HuH-7 (cell line): ENCODE measurements around the gene ROS1.
"Not testable (repeated sequence)": the region's sequence is repeated elsewhere in the genome, so short reads cannot be mapped to it uniquely, and the experiment has no call there.

Experiments used
- DNase-seq: peaks from one replicate; pipeline ENCODE4 v3.0.0; 2011; ENCODE audit warnings: low spot score

Gene ROS1

DNA sequence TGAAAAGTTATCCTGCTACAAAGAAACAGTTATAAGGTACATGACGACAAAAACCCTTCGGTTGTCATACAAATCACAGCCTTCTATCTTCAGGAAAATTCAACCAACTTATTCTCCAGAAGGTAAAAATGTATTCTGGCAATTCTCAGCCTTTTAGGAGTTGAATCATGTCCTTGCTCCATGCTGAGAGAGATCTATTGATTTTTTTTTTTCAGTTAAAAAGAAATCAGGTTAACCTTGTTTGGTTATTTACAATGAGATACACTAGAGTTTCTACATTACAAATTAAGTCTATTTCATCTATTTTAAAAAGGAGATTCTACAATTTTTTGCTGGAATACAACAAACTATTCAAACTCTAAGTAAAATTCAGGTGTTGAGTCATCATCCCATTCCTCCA lies 45.4 kb downstream of the ROS1 start:
- DNase-seq: no peak

DNA sequence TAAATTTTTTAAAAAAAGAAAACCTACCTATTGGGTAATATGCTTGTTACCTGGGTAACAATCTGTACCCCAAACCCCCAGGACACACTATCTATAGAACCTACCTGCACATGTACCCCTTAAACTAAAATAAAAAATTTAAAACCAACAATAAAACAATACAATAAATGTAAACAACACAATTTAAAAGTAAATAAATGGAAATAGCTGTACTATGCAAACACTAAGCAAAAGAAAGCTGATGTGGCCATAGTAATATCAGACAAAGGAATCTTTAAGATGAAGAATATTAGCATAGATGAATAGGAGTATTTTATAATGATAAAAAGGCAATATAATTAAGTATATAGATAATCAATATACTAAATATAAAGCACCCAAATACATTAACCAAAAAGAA lies 50.3 kb downstream of the ROS1 start:
- no peak for DNase-seq

- no peak for DNase-seq
Observed at GRCh38 chr6:117373211-117373813, 52.4 kb downstream of the ROS1 start.

DNA sequence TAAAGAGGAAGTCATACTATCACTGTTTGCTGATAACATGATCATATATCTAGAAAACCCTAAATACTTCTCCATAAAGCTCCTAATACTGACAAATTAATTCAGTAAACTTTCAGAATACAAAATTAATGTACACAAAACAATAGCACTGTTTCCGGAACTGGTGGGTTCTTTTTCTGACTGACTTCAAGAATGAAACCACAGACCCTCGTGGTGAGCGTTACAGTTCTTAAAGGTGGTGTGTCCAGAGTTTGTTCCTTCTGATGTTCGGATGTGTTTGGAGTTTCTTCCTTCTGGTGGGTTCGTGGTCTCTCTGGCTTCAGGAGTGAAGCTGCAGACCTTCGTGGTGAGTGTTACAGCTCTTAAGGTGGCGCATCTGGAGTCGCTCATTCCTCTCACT lies 53.5 kb downstream of the ROS1 start:
- DNase-seq: not testable (repeated sequence)

- DNase-seq: no peak
Observed at GRCh38 chr6:117371492-117371891, 54.2 kb downstream of the ROS1 start.

DNA sequence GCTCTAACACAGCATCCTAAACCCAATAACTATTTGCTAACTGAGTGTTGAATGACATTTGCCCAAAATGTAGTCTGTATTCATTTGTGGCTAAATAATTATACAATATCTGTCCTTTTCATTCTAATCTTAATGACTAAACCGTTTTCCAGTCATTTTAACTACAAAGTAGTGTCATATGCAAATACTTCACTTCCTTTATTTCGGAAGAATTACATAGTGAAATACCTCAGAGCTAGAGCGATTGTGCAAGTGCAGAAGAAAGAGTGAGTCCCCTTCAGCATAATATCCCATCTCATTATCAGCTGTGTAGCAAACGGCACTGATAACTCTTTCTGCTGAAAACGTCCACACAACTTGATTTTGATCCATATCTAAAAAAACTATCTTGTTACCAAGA lies 66.2 kb downstream of the ROS1 start:
- no peak for DNase-seq

DNA sequence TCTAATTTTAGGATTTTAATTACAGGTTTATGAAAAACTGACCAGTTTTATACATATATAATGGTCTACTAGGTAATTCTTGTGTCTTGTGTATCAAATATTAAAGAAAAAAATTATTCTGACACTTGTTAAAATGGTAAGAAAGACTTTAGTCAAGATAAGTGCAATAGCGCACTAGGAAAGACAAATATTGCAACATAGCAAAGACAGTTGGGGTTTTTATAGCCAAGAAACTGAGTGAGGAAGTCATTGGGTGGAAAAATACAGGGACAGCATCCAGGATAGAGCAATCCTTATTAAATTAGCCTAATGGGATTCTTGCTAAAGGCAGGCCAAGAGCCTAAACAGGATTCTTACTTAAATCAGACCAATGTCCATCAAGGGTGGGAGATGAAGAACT lies 71.1 kb downstream of the ROS1 start:
- DNase-seq: no peak

GRCh38 chr6:117352466-117353081 lies 73.2 kb downstream of the ROS1 start:
- peak; percentile 34 for DNase-seq

GRCh38 chr6:117351521-117351920 lies 74.2 kb downstream of the ROS1 start:
- no peak for DNase-seq

- DNase-seq: no peak
Observed at GRCh38 chr6:117346142-117346930, 79.4 kb downstream of the ROS1 start.

DNA sequence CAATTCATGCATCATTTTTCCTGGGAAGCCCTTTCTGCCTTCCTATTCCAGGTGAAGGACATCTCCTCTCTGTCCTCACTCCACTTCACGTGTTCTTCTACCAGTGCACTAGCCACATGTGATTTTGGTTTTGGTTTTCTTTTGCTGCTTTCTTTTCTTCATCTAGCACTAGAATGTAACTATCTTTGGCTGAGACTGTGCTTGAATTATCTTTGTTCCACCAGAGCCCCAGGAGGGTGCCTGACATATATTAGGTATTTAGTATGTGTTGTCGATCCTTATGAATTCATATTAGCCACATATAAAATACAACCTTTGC lies 80.5 kb downstream of the ROS1 start:
- no peak for DNase-seq

DNA sequence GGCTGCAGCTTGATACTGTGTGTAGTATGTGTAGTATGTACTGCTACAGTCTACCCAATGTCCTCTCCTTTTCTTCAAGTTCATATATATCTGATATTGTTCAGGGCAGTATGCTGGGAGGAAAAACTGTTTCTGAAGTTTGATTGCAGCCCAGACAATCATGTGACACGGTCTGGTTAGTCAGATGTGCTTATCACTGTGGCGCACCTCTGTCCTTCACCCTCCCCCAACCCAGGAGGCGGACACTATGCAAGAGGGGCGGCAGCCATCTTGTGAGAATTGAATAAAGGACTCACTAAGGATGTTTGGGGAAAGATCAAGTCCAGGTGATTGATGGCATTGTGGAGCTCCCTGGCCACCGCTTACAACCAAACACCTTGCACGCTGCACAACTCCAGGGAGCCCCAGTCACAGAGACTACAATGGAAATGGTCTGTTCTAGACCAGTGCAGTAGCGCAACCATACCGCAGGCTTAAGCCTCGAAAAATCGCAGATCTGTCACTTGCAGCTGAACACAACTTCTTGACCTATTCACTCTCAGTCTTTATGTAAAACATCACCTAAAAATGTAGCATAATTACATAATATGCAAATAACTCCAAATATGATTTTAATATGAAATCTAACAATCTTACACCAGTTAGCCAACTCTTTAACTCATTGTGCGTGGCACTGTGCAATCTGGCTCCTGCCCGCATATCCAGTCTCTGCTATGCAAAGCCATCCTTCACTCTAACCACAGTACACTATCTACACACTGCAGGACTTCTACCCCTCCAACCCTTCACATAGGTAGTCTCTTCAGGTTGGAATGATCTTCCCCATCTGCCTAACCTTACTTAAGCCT lies 81.1 kb downstream of the ROS1 start:
- DNase-seq: no peak

DNA sequence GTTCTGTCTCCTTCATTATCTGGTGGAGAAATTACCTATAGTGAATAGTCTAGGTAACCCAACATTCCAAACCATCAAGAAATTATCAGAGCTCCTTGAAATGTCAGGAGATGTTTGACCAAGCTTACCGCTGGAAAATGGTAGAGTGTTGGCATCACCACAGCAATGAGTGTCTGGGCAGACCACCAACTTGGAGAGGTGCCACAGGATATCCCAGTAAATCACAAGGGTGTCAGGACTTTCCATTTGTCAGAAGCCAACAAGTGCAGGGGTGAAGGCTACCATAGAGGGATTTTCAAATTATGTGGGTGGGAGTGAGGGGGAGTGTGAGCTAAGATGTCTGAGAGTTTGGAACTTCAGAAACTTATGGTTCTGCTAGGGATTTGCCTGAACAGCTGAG lies 87.2 kb downstream of the ROS1 start:
- DNase-seq: no peak

DNA sequence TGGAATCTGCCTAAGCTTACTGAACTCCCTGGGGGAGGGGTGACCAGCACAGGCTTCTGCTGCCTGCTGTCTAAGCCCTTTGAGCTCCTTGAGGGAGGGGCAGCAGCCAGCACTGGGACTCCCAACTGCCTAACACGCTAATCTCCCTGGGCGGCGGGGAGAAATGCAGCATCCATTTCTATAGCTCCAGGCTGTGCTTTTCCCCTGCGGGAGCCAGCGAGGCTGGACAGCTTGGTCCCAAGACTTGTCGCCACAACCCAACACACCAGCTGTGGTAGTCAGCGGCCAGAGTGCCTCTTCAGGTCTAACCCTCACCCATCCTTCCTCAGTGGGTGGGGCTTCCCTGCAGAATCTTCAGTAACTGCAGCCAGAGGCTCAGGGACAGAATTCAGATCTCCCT lies 95.8 kb downstream of the ROS1 start:
- DNase-seq: no peak

- no peak for DNase-seq
Observed at GRCh38 chr6:117328500-117328899, 97.2 kb downstream of the ROS1 start.

- no peak for DNase-seq
Observed at GRCh38 chr6:117328005-117328389, 97.7 kb downstream of the ROS1 start.

GRCh38 chr6:117327149-117328004 lies 98.4 kb downstream of the ROS1 start:
- no peak for DNase-seq

GRCh38 chr6:117326396-117326795 lies 99.3 kb downstream of the ROS1 start:
- no peak for DNase-seq

GRCh38 chr6:117317261-117317660 lies 108.5 kb downstream of the ROS1 start:
- DNase-seq: peak; percentile 39

DNA sequence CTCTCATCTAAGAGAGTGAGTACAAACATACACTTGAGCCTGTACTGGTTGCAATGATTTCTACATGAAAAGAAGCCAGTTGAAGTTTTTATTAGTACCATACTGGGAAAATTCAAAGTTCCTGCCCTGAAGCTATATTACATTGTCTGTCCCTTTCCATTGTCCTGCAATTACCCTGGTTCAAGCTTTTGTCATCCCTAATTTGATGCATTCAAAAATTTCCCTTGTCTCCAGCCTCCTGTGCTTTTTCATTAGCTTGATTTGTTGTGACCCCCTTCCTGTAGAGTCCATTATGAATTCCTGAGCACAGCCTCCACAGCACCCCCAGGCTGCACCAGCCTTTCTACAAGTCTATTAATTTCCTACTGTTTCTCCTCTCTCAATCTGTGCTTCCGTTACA lies 114.0 kb downstream of the ROS1 start:
- no peak for DNase-seq

DNA sequence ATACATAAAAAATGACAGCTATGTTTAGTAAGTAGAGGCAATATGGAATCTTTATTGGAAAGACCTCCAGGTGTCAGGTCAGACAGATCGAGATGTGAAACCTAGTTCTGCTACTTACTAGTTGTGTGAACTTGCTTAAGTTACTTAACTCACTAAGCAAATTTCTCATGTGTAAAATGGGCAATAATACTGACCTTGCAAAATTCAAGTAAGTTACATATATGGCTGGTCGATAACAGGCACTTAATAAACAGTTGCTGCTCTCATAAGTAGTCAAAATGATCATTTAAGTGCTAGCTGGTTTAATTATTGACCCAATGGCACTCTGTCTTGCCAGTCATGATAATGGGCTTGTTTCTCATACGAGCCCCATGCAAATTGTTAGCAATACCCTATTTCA lies 114.4 kb downstream of the ROS1 start:
- DNase-seq: no peak

DNA sequence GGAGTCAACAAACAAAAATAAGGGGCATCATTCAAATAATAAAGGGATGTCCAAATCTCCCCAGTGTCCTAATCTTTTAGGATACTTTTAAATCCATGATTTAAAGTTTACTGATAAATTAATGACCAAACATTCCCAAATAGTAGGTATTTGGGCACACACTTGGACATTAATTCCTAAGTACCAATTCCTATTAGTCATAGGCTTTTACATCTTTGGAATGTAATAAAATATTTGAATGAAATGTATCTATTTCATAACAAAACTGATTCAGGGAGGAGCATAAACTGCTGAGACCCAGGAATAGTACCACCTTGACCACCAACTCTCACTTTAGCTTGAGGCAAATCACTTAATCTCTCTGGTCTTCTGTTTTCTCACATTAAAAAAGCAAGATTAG lies 116.1 kb downstream of the ROS1 start:
- DNase-seq: no peak
